GM06990 (cell line): ENCODE data around the gene AKAP12.

Source experiments
- DNase-seq: peaks from one replicate; pipeline ENCODE4 v3.0.0-alpha.2; 2011; ENCODE audit not compliant: insufficient read length; ENCODE audit errors: extremely low read depth
- H3K27me3 ChIP-seq: replicated peaks from 2 replicates; pipeline ENCODE4 v1.6.0; 2011; ENCODE audit warnings: low read length; ENCODE audit not compliant: control insufficient read depth, insufficient read depth
- H3K36me3 ChIP-seq: 2 replicates; pipeline ENCODE4 v1.5.1; 2011; ENCODE audit warnings: low read length; ENCODE audit not compliant: control insufficient read depth, insufficient read depth
- H3K4me3 ChIP-seq: replicated peaks from 2 replicates; pipeline ENCODE4 v1.5.1; 2011; ENCODE audit warnings: low read depth, mild to moderate bottlenecking, control low read depth, low read length
- CTCF ChIP-seq: IDR thresholded peaks from 2 replicates; pipeline ENCODE4 v1.5.1; 2011; ENCODE audit warnings: low read length, control low read depth, mild to moderate bottlenecking, inconsistent platforms; ENCODE audit not compliant: insufficient read depth, poor library complexity, severe bottlenecking

The AKAP12 gene

GRCh38 chr6:151205721-151206600, 33.8 kb upstream of the AKAP12 start:
- H3K27me3 ChIP-seq = no peaks in the 10 kb centered on the region
- TF ChIP-seq CTCF = no peak
- H3K4me3 ChIP-seq = no peak overlapping the region
- no peaks in the 10 kb centered on the region for H3K36me3 ChIP-seq
- no peak for DNase-seq

- Histone ChIP-seq H3K27me3 (no peaks in the 10 kb centered on the region), H3K36me3 (no peaks in the 10 kb centered on the region), H3K4me3 (no peak overlapping the region)
- no peak for DNase-seq
- TF ChIP-seq CTCF = no peak
These were observed 32.1 kb upstream of the AKAP12 start for GRCh38 chr6:151207674-151208073.

GRCh38 chr6:151209071-151209831, 30.5 kb upstream of the AKAP12 start:
- Histone ChIP-seq H3K4me3 (no peak overlapping the region), H3K27me3 (no peaks in the 10 kb centered on the region), H3K36me3 (no peaks in the 10 kb centered on the region)
- no peak for TF ChIP-seq CTCF
- DNase-seq = no peak

GRCh38 chr6:151211075-151211474, 28.7 kb upstream of the AKAP12 start:
- Histone ChIP-seq H3K4me3 (no peak overlapping the region), H3K27me3 (no peaks in the 10 kb centered on the region), H3K36me3 (no peaks in the 10 kb centered on the region)
- no peak for TF ChIP-seq CTCF
- DNase-seq = no peak

GRCh38 chr6:151213352-151213751, 26.4 kb upstream of the AKAP12 start:
- Histone ChIP-seq H3K4me3 (no peak overlapping the region), H3K27me3 (no peaks in the 10 kb centered on the region), H3K36me3 (no peaks in the 10 kb centered on the region)
- no peak for TF ChIP-seq CTCF
- DNase-seq = no peak
